Measurements from ENCODE around the gene PLD1.
"Not testable (repeated sequence)": the region's sequence is repeated elsewhere in the genome, so short reads cannot be mapped to it uniquely, and the experiment has no call there.

The PLD1 gene

GRCh38 chr3:171770689-171771620, 39.3 kb downstream of the PLD1 start:
- DNase-seq: peak; percentile 83

GRCh38 chr3:171769461-171769860, 40.8 kb downstream of the PLD1 start:
- no peak for DNase-seq

GRCh38 chr3:171768986-171769385, 41.3 kb downstream of the PLD1 start:
- DNase-seq: no peak

GRCh38 chr3:171768281-171768900, 41.9 kb downstream of the PLD1 start:
- no peak for DNase-seq

GRCh38 chr3:171765511-171765887, 44.8 kb downstream of the PLD1 start:
- DNase-seq: no peak

GRCh38 chr3:171763392-171763791, 46.9 kb downstream of the PLD1 start:
- DNase-seq: no peak

- DNase-seq: peak; percentile 42
Observed at GRCh38 chr3:171760477-171760876, 49.8 kb downstream of the PLD1 start.

GRCh38 chr3:171758109-171758508, 52.2 kb downstream of the PLD1 start:
- DNase-seq: peak; percentile 58

- no peak for DNase-seq
Observed at GRCh38 chr3:171757361-171758034, 52.8 kb downstream of the PLD1 start.

GRCh38 chr3:171755656-171756055, 54.6 kb downstream of the PLD1 start:
- DNase-seq: no peak

- DNase-seq: no peak
Observed at GRCh38 chr3:171755015-171755589, 55.2 kb downstream of the PLD1 start.

- DNase-seq: no peak
Observed at GRCh38 chr3:171753665-171754408, 56.4 kb downstream of the PLD1 start.

GRCh38 chr3:171753025-171753472, 57.2 kb downstream of the PLD1 start:
- no peak for DNase-seq

- DNase-seq: no peak
Observed at GRCh38 chr3:171752329-171752728, 58.0 kb downstream of the PLD1 start.

GRCh38 chr3:171749124-171749523, 61.2 kb downstream of the PLD1 start:
- DNase-seq: no peak

- DNase-seq: no peak
Observed at GRCh38 chr3:171748064-171748924, 62.0 kb downstream of the PLD1 start.

- DNase-seq: no peak
Observed at GRCh38 chr3:171747223-171747920, 62.9 kb downstream of the PLD1 start.

- not testable (repeated sequence) for DNase-seq
Observed at GRCh38 chr3:171746320-171747222, 63.7 kb downstream of the PLD1 start.

GRCh38 chr3:171745577-171746319, 64.5 kb downstream of the PLD1 start:
- DNase-seq: no peak
